Activated T-helper 17 cell treated with anti-CD3 and anti-CD28 coated beads, Interleukin-2, amount 50 U/mL, for 72 hours (primary cell): ENCODE results near the gene PARN. TPM values are rescaled to one million over a fixed set of nuclear protein-coding genes. Genes with fewer than 3 reads are reported as not detected.

Experiments
- ATAC-seq: fragments of 150-1000 bp; cut with Tn5 transposase; replicated peaks from 2 replicates; pipeline ENCODE4 v1.10.0; 2021; ENCODE audit warnings: mild to moderate bottlenecking, moderate library complexity
- H3K27ac Mint-ChIP-seq: one replicate; pipeline ENCODE4 v1.8.0; 2022; ENCODE audit warnings: mixed read lengths
- H3K27me3 Mint-ChIP-seq: one replicate; pipeline ENCODE4 v1.8.0; 2022; ENCODE audit warnings: mixed read lengths
- H3K36me3 Mint-ChIP-seq: one replicate; pipeline ENCODE4 v1.8.0; 2022; ENCODE audit warnings: low read depth, mild to moderate bottlenecking, mixed read lengths
- H3K4me1 Mint-ChIP-seq: one replicate; pipeline ENCODE4 v1.8.0; 2022; ENCODE audit warnings: mixed read lengths
- H3K4me3 Mint-ChIP-seq: one replicate; pipeline ENCODE4 v1.8.0; 2022; ENCODE audit warnings: mild to moderate bottlenecking, mixed read lengths
- H3K9me3 Mint-ChIP-seq: one replicate; pipeline ENCODE4 v1.8.0; 2022; ENCODE audit warnings: mixed read lengths
- total RNA-seq, 2 donors: library from RNA; stranded (reverse); gene quantifications; one replicate each; pipeline ENCODE4 v1.2.3, GENCODE V29; 2022

Gene PARN
- total RNA-seq, 2 donors from 2014 or later: 28.0 to 46.3 TPM

- Mint-ChIP-seq H3K4me3 (no peak overlapping the region), H3K27me3 (no peaks in the 10 kb centered on the region), H3K36me3 (peaks cover 52% of the 10 kb centered on the region), H3K27ac (no peak overlapping the region), H3K9me3 (peaks cover 4% of the 10 kb centered on the region), H3K4me1 (no peaks in the 10 kb centered on the region)
- no peak for ATAC-seq
Measured at GRCh38 chr16:14476183-14476582, 153.9 kb downstream of the PARN start.

GRCh38 chr16:14475370-14476139 lies 154.5 kb downstream of the PARN start:
- Mint-ChIP-seq H3K4me3 (no peak overlapping the region), H3K9me3 (peaks cover 4% of the 10 kb centered on the region), H3K36me3 (peaks cover 46% of the 10 kb centered on the region), H3K27me3 (no peaks in the 10 kb centered on the region), H3K27ac (no peak overlapping the region), H3K4me1 (no peaks in the 10 kb centered on the region)
- no peak for ATAC-seq

DNA sequence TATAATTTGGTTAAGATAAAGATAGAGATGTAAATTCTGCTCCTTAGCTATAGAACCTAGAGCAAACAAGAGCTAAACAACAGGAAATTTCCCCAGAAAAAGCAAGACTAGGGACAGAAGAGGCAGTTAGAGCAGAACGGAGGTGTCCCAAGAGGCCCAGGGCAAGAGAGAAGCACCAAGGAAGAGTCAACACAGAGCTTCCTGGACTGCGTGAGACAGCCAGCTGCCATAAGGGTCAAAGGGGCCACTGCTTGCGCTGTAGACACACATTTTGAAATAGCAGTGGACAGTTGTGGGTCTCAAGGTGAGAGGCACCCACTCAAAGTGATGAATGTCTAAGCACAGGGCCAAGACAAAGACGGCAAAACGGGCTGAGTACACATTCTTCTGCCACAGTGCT lies 156.6 kb downstream of the PARN start:
- Mint-ChIP-seq H3K27me3 (no peaks in the 10 kb centered on the region), H3K9me3 (no peaks in the 10 kb centered on the region), H3K4me1 (no peaks in the 10 kb centered on the region), H3K4me3 (no peak overlapping the region), H3K36me3 (peaks cover 30% of the 10 kb centered on the region), H3K27ac (no peak overlapping the region)
- ATAC-seq: no peak

DNA sequence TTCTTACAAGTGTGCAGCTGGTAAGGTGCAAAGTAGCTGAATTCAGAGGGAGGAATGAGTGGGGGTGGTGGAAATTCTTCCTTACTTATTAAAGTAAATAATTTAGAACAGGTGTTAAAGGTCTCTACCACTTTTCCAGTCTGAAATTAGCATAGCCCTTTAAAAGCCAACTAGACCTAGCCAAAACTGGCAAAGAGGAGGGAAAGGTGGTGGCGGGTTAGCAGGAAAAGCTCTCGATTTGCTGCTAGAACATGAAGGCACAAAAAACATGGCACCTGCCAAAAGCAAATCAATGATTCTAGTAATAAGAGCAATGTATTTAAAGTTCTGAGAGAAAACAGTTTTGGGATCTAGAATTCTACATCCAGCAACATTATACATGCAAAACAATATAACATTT lies 157.7 kb downstream of the PARN start:
- H3K4me1 Mint-ChIP-seq: no peaks in the 10 kb centered on the region

GRCh38 chr16:14470788-14471187 lies 159.3 kb downstream of the PARN start:
- Mint-ChIP-seq H3K4me3 (no peak overlapping the region), H3K27me3 (no peaks in the 10 kb centered on the region), H3K9me3 (no peaks in the 10 kb centered on the region), H3K36me3 (peaks cover 30% of the 10 kb centered on the region), H3K27ac (no peak overlapping the region), H3K4me1 (no peaks in the 10 kb centered on the region)
- no peak for ATAC-seq

More for the DNA sequence above, 157.7 kb downstream of the PARN start:
- peaks cover 28% of the 10 kb centered on the region for H3K36me3 Mint-ChIP-seq
- no peak overlapping the region for H3K27ac Mint-ChIP-seq
- no peak for ATAC-seq
- H3K27me3 Mint-ChIP-seq: no peaks in the 10 kb centered on the region
- H3K9me3 Mint-ChIP-seq: no peaks in the 10 kb centered on the region
- no peak overlapping the region for H3K4me3 Mint-ChIP-seq

DNA sequence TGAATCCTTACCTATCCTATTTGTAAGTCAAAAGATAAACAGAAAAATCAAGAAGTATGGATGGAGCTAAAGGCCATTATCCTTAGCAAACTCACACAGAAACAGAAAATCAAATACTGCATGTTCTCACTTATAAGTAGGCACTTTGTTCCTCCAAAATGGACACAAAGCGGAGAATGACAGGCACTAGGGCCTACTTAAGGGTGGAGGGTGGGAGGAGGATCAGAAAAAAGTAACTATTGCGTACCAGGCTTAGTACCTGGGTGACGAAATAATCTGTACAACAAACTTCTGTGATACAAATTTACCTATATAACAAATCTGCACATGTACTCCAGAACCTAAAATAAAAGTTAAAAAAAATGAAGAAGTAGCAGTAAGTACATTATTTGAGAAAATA lies 164.3 kb downstream of the PARN start:
- H3K27me3 Mint-ChIP-seq: no peaks in the 10 kb centered on the region
- H3K9me3 Mint-ChIP-seq: no peaks in the 10 kb centered on the region
- peaks cover 70% of the 10 kb centered on the region for H3K36me3 Mint-ChIP-seq
- no peak overlapping the region for H3K4me3 Mint-ChIP-seq
- H3K4me1 Mint-ChIP-seq: peaks cover 13% of the 10 kb centered on the region
- ATAC-seq: no peak
- H3K27ac Mint-ChIP-seq: no peak overlapping the region

DNA sequence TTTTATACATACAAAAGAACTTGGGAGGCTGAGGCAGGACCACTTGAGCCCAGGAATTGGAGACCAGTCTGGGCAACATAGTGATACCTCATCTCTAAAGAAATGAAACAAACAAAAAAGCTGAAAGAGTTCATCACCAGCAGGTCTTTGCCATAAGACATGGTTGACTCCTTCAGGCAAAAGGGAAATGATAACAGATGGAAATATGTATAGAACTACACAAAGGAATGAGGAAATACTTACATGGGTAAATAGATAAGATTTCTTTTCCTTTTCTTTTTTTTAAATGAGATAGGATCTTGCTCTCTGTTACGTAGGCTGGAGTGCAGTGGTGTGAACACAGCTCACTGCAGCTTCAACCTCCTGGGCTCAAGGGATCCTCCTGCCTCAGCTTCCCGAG lies 165.3 kb downstream of the PARN start:
- no peak overlapping the region for H3K4me3 Mint-ChIP-seq
- H3K4me1 Mint-ChIP-seq: peaks cover 15% of the 10 kb centered on the region
- no peaks in the 10 kb centered on the region for H3K9me3 Mint-ChIP-seq
- ATAC-seq: no peak
- no peaks in the 10 kb centered on the region for H3K27me3 Mint-ChIP-seq
- H3K27ac Mint-ChIP-seq: no peak overlapping the region
- peaks cover 73% of the 10 kb centered on the region for H3K36me3 Mint-ChIP-seq

GRCh38 chr16:14464192-14464591 lies 165.9 kb downstream of the PARN start:
- Mint-ChIP-seq H3K4me3 (no peak overlapping the region), H3K27ac (no peak overlapping the region), H3K36me3 (peaks cover 73% of the 10 kb centered on the region), H3K4me1 (peaks cover 15% of the 10 kb centered on the region), H3K27me3 (no peaks in the 10 kb centered on the region), H3K9me3 (no peaks in the 10 kb centered on the region)
- no peak for ATAC-seq

DNA sequence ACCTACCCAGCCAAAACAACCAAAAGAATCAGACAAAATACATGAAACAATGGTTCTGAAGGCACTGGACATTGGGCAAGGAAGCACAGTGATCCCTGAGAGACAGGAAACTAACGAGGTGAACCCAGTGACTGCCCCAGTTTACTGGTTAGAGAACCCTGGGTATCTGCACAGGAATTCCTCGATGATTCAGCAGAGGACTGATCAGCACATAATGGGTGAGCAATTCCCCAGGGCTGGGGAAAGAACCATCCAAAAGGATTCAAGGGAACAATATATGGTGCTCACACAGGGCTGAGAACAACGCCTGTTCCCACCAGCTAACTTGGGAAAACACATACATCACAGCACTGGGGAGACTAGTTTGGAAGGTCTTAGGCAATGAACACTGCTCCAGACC lies 167.2 kb downstream of the PARN start:
- no peak for ATAC-seq
- peaks cover 73% of the 10 kb centered on the region for H3K36me3 Mint-ChIP-seq
- no peaks in the 10 kb centered on the region for H3K27me3 Mint-ChIP-seq
- peaks cover 15% of the 10 kb centered on the region for H3K4me1 Mint-ChIP-seq
- H3K27ac Mint-ChIP-seq: no peak overlapping the region
- H3K4me3 Mint-ChIP-seq: no peak overlapping the region
- no peaks in the 10 kb centered on the region for H3K9me3 Mint-ChIP-seq

DNA sequence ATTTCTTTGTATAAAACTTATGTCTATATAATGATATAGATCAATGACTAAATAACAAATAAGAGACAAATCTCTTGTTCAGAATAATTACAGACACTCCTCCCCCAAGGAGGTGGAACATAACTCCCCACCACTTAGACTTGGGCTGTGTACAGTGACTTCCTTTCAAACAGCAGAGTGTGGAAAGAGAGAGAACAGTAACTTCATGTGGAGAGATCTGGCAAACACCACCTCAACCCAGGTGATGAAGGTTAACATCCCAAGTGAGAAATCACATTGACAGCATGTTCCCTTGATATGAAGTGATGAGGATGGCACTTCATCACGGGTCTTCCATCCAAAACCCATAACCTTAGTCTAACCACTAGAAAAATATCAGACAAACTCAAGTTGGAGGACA lies 169.3 kb downstream of the PARN start:
- peaks cover 60% of the 10 kb centered on the region for H3K36me3 Mint-ChIP-seq
- H3K27me3 Mint-ChIP-seq: no peaks in the 10 kb centered on the region

GRCh38 chr16:14458576-14458975 lies 171.5 kb downstream of the PARN start:
- no peak for ATAC-seq
- Mint-ChIP-seq H3K27me3 (no peaks in the 10 kb centered on the region), H3K36me3 (peaks cover 39% of the 10 kb centered on the region), H3K4me1 (peaks cover 15% of the 10 kb centered on the region), H3K27ac (no peak overlapping the region), H3K9me3 (no peaks in the 10 kb centered on the region), H3K4me3 (no peak overlapping the region)

More for the DNA sequence above, 169.3 kb downstream of the PARN start:
- Mint-ChIP-seq H3K27ac (no peak overlapping the region), H3K4me3 (no peak overlapping the region), H3K4me1 (peaks cover 15% of the 10 kb centered on the region), H3K9me3 (no peaks in the 10 kb centered on the region)
- ATAC-seq: no peak

DNA sequence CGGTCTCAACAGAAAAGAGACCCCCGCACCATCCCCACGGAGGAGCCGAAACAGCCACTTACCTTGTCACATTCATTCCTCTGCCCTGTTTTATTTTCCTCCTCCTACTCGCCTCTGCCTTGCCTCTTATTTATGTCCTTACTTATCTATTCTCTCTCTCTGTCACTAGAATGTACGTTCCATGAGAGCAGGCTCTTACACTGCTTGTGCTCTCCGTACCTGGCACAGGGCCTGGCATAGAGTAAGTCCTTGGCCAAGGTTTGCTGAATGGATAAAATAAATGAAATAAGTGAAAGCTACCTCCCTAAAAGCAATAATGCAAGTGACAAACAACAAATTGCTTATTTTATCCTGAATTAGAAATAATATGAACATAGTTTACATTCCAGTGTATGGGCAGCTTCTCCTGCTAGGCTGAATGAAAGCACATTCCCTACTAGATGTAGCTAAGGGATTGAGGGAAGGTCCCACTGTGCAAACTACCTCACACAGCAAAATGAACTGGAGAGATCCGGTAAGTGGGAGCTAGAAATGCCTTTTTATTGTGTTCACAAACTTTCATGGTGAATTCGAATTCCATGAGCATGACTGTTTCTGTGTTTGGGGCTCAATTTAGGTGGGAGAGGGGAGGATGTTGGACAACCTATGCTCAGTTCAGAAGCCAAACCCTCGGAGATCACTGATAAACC lies 173.1 kb downstream of the PARN start:
- Mint-ChIP-seq H3K4me3 (no peak overlapping the region), H3K9me3 (no peaks in the 10 kb centered on the region), H3K36me3 (peaks cover 25% of the 10 kb centered on the region), H3K27me3 (no peaks in the 10 kb centered on the region), H3K4me1 (peaks cover 10% of the 10 kb centered on the region), H3K27ac (no peak overlapping the region)
- ATAC-seq: no peak

- H3K9me3 Mint-ChIP-seq: no peaks in the 10 kb centered on the region
- no peaks in the 10 kb centered on the region for H3K4me1 Mint-ChIP-seq
- H3K36me3 Mint-ChIP-seq: peaks cover 11% of the 10 kb centered on the region
- ATAC-seq: no peak
- no peaks in the 10 kb centered on the region for H3K27me3 Mint-ChIP-seq
- H3K27ac Mint-ChIP-seq: no peak overlapping the region
- no peak overlapping the region for H3K4me3 Mint-ChIP-seq
Measured at GRCh38 chr16:14455573-14455972, 174.5 kb downstream of the PARN start.

GRCh38 chr16:14454391-14454790 lies 175.7 kb downstream of the PARN start:
- Mint-ChIP-seq H3K9me3 (no peaks in the 10 kb centered on the region), H3K27ac (no peak overlapping the region), H3K36me3 (peaks cover 11% of the 10 kb centered on the region), H3K4me1 (no peaks in the 10 kb centered on the region), H3K27me3 (no peaks in the 10 kb centered on the region), H3K4me3 (no peak overlapping the region)
- ATAC-seq: no peak

- Mint-ChIP-seq H3K36me3 (peaks cover under 1% of the 10 kb centered on the region), H3K27me3 (no peaks in the 10 kb centered on the region)
Measured at GRCh38 chr16:14452066-14452465, 178.0 kb downstream of the PARN start.

More at GRCh38 chr16:14452066-14452465, 178.0 kb downstream of the PARN start:
- ATAC-seq: no peak
- Mint-ChIP-seq H3K4me1 (no peaks in the 10 kb centered on the region), H3K4me3 (no peak overlapping the region), H3K27ac (no peak overlapping the region), H3K9me3 (no peaks in the 10 kb centered on the region)
